Peyer's patch (tissue), 4 donors: ENCODE data around the gene OR52L1.

ENCODE experiments used
- POLR2A ChIP-seq, 2 donors: fragments of 450-650 bp; IDR thresholded peaks; one replicate each; pipeline ENCODE4 v1.5.1; 2017; ENCODE audit warnings: antibody characterized with exemption in 2 of 2, mild to moderate bottlenecking in 2 of 2, moderate library complexity in 2 of 2
- TF ChIP-seq, protein P1 (sequence below), 6 experiments: fragments of 450-650 bp in 4 of 6; fragments of 200-600 bp in 2 of 6; sonication (generic) in 1 of 6; IDR thresholded peaks; one replicate each; pipeline ENCODE4 v1.5.1; 2017 to 2019; ENCODE audit warnings: antibody characterized with exemption in 6 of 6, mild to moderate bottlenecking in 3 of 6, moderate library complexity in 1 of 6

DNA sequence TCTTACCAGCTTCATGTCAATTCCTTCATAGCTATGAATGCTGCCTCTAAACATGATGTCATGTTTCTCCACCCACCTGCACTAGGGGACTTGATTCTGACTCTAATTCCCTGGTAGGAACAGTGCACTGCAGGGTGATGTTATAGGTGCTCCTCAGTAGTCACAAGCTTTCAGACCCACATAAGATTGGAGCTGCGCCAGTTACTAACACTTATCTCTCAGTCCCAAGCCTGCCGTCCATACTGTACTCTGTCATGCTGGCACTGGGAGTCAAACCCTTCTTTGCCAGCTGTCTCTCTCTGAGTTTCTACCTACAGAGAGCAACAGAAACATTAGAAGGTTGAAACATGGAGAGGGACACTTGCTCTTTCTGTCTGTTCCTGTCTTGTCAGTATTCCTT is 38.3 kb upstream of the OR52L1 start:
- TF ChIP-seq, protein P1, sequence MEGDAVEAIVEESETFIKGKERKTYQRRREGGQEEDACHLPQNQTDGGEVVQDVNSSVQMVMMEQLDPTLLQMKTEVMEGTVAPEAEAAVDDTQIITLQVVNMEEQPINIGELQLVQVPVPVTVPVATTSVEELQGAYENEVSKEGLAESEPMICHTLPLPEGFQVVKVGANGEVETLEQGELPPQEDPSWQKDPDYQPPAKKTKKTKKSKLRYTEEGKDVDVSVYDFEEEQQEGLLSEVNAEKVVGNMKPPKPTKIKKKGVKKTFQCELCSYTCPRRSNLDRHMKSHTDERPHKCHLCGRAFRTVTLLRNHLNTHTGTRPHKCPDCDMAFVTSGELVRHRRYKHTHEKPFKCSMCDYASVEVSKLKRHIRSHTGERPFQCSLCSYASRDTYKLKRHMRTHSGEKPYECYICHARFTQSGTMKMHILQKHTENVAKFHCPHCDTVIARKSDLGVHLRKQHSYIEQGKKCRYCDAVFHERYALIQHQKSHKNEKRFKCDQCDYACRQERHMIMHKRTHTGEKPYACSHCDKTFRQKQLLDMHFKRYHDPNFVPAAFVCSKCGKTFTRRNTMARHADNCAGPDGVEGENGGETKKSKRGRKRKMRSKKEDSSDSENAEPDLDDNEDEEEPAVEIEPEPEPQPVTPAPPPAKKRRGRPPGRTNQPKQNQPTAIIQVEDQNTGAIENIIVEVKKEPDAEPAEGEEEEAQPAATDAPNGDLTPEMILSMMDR (IDR thresholded peaks at IDR 0.05): no peak
- no peak for TF ChIP-seq POLR2A (IDR thresholded peaks at IDR 0.05)
